ENCODE data around the gene MTUS2.
A peak's percentile ranks its signal among the peaks of the same experiment; 100 is the strongest.

MTUS2 gene

DNA sequence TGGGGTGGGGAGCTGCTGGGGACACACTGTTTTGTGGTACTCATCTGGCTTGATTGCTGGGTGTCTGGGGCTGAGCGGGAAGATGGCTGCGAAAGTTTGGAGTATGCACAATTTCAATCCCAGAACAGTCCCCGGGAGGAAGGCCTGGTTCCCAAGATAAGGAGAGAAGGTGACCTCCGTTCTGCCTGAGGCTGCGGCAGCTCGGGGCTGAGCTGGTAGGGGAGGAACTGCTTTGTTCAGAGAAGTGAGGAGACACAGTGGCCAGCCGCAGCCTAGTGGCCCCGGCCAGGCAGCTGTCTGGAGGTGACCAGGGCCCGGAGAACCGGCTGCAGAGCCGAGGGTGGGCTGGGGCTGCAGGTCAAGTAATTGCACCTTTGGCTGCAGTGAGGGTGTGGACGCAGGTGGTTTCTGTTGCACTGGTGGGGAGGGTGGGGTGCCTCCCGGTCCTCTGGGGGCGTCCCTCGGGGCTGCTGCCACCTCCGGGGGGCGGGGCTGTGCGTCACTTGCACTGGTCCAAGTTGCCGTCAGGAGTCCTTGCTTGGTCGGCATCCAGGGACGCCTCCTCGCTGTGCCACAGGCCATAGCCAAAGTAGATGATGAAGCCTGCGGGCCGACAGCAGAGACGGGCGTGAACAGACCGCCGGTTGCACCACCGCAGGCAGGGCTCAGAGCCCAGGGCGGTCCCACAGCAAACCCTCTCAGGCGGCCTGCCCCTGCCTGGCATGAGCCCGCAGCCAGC is 694.0 kb downstream of the MTUS2 start:
- no peak for DNase-seq

- no peak for DNase-seq
These were observed 694.7 kb downstream of the MTUS2 start for GRCh38 chr13:29514720-29515310.

DNA sequence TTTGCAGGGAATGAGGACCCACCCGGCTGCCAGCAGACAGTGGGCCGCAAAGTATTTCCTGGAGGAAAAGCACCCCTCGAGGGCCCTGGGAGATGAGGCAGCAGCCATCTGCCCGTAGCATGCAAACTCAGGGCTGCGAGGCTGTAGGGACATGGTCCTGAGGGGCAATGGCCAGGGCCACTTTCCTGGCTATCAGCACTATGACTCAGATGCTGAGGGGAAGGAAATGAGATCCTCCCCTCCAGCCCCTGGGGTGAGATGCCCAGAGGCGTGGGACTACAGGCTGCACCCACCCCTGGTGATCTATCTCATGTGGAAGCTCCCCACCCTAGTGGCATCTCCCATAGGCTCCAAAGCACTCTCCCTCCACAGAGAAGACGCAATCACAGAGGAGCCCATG is 695.2 kb downstream of the MTUS2 start:
- DNase-seq, result no peak

DNA sequence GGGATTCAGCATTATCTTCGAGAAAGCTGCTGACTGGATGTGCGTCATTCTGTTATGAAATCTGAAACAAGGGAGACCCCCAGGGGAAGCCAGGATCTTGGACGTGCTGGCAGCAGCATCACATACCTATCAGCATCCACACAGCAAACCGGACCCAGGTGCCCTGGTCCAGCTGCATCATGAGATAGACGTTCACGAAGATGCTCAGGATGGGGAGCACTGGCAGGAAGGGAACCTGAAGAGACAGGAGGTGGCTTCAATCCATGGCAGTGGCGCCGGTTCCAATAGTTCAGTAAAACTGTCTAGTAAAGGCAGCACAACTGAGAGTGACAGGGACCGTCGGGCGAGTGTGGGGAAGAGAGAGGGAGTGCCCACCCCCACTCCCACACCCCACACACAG is 695.9 kb downstream of the MTUS2 start:
- no peak for DNase-seq

DNA sequence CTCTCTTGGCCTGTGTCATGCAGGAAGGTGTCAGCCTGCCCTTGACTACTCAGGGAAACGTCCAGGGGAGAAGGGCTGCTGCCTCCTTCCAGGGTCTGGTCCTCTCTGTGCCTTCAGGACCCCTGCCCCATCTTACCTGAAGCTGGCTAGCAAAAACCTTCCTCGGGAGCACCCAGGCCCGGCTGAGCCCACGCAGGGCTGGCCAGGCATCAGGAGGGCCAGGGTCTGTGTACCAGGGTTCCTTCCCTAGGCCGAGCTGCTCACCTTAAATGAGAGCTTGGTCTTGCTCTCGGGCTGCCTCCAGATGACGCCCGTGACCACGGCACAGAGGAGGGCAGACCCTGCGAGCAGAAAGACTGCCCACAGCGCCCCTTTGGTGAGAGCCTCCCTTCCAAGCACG is 696.7 kb downstream of the MTUS2 start:
- no peak for DNase-seq

DNA sequence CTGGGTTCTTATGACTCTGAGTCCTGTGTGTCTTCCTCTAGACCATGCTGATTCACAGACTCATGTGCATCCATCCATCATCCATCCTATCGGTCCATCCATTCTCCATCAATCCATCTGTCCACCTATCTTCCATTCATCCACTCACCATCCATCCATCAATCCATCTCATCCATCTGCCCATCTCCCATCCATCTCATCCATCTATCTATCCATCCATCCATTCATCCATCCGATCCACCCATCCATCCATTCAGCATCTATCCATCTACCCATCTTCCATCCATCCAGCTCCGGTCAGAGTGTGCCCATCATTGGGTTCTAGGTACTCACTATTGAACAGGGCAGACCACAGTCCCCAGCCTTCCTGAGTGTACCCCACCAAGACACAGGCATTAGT is 699.8 kb downstream of the MTUS2 start:
- DNase-seq, result no peak

DNA sequence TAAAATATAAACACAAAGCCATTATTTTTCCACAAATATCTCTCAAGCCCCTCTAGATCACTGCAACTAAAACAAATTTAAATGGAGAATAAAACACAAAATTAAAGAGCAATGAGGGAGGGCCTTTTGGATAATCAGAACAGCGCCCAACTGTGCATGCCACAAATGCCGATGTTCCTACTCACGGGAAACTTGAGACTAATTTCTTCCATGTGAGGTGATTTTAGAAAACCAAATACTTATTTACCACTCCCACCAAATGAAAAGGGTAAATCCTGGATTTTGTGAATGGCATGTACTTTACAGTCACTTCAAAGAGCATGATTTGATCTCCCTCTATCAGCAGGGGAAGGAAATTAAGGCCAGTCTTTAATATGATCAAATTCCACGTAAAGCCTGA is 700.5 kb downstream of the MTUS2 start:
- DNase-seq, result peak; percentile 61

DNA sequence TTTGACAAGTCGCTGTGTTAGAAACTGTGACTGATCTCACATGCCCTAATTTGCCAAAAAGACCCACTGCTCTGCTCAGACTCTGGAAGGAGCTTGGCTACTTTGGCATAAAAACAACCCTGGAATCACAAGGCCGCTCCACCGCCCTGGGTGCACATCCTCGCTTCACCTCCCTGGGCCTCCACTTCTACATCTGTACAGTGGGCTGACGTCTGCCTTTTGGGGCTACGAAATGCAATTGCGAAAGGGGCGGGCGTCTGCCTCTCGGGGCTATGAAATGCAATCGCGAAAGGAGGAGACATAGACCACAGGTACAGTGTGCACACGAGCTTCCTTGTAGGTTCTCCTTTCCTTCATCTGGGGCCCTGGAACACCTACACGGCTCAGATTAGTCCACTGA is 701.2 kb downstream of the MTUS2 start:
- DNase-seq, result no peak

- peak; percentile 58 for DNase-seq
These were observed 702.0 kb downstream of the MTUS2 start for GRCh38 chr13:29522044-29522685.

DNA sequence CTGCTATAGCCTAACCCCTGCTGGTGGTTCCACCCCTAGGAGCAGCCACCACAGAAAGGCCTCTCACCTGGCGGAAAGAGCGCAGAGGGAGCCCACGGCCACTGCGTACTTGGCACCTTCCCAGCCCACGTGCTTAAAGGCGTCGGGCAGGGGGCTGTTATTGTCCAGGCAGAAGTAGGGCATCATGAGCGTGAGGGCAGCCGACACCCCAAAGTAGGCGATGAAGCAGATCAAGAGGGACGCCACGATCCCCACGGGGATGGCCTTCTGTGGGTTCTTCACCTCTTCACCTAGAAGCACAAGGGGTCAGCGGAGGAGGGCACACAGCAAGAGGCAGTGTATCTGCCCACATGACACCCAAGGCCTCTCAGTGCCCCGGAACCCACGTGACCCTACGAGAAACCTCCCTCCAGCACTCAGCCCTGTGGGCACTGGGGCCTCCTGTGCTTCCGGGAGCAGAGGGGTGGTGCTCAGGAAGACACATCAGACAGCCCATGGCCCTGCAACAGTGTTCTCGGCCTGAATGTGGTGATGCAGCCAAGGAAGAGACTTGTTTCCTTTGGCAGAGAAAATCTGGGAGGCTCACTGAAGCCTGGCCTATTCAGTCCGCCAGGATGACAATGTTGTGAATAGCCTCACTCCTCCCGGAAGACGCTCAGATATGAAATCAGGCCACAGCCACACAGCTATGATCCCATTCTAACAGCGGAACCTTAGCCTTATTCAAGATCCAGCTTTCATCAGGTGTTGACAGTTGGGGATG is 703.2 kb downstream of the MTUS2 start:
- DNase-seq, result no peak

- no peak for DNase-seq
These were observed 704.0 kb downstream of the MTUS2 start for GRCh38 chr13:29524176-29524575.

DNA sequence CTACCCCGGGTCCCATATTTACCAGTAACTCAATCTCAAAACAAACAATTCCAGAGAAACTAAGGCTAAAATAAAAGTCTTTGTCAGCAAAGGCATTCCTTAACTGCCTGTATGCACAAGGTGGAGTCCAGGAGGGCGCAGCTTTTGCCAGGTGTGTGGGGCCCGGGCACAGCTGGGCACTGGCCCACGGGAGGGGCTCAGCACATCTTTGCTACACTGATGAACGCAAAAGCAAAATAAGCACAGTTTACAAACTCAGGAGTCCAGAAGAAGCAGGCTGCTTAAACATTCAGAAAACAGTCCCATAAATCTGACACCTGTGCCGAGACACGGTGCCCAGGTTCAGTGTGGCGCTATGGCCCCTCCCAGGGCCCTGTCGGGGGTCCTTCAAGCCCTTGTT is 704.5 kb downstream of the MTUS2 start:
- no peak for DNase-seq

DNA sequence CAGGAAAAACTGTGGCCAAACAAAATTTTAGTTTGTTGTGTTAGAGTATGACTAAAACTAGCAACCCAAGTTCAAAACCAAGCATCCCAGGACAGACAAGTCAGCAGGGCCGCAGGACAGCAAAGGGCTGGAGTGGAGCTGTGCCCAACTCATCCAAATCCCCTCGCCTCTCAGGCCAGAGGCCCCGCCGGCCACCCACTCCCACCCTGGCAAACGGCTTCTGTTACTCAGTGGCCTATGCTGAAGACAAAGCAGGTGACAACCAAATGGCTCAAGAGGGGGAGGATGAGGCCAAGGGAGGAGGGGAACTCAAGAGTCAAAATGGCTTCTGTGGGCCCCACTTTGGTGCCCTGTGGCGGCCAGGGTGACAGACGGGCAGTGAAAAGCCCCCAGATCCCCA is 705.6 kb downstream of the MTUS2 start:
- no peak for DNase-seq

- no peak for DNase-seq
These were observed 706.6 kb downstream of the MTUS2 start for GRCh38 chr13:29526741-29527140.

DNA sequence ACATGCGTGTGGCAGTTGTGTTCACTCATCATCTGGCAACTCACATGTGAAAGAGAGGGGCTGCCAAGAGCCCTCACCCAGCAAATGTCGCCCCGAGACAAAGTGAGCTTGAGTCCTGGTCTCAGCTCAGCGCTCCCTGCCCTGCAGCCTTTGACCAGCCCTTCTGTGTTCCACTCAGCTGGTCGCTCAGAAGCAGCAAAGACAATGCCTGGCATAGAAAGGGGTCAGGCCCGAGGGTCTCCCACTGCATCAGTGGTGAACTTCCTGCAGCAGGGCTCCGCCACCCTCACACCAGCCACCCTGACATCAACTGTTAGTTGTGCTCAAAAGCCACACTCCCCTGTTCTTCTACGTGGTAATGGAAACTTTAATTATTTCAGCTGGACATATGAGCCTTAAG is 707.4 kb downstream of the MTUS2 start:
- DNase-seq, result no peak

DNA sequence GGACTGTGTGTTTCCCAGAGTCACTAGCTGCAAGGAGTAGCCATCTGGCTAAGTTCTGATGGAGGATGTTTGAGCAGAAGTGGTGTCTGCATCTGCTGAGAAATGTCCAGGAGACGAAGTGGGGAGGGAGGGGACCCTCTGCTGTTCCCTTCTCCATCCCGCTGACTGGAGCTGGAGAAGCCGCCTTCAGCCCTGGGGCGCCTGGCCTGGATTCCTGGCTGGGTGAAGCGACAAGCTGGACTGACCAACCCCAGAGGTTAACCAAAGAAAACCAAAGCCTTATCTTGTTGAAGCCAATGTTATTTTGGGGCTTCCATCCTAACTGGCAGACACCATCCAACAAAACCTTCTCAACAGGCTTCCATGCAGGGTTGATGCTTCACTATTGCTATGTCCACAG is 707.8 kb downstream of the MTUS2 start:
- DNase-seq, result no peak

DNA sequence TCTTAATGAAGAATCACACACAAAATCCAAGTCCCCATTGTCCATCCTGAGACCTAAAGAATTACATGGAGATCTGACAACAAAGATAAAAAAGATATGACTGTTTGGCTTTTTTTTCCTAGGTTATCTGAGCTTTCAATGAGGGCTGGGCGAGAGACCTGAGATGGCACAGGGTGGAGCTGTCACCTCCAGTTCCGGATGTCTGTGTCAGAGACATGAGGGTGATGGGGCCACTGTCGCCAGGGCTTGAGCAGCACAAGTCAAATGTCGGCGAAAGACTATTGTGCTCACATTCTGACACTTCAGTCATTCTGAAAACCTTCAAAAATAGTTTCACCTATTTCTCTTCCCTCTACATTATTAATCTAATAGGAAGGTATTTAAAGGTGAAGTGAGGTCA is 709.6 kb downstream of the MTUS2 start:
- no peak for DNase-seq

- DNase-seq, result no peak
These were observed 710.8 kb downstream of the MTUS2 start for GRCh38 chr13:29530901-29531300.

GRCh38 chr13:29532116-29532515 is 712.0 kb downstream of the MTUS2 start:
- DNase-seq, result no peak

- DNase-seq, result no peak
These were observed 712.7 kb downstream of the MTUS2 start for GRCh38 chr13:29532821-29533220.

- no peak for DNase-seq
These were observed 713.9 kb downstream of the MTUS2 start for GRCh38 chr13:29534083-29534482.

- no peak for DNase-seq
These were observed 715.8 kb downstream of the MTUS2 start for GRCh38 chr13:29535663-29536655.

Data from amniotic stem cell (primary cell).